Activated T-helper 9 cell treated with anti-CD3 and anti-CD28 coated beads, Interleukin-2, amount 50 U/mL, for 16 hours (primary cell): Measurements from ENCODE around the gene EXT2.

Experiments used
- DNase-seq: peaks from one replicate; pipeline ENCODE4 v3.0.0-alpha.2; 2020; ENCODE audit warnings: low read depth

Gene EXT2

GRCh38 chr11:44167046-44167445 is 71.6 kb downstream of the EXT2 start:
- DNase-seq, result no peak

DNA sequence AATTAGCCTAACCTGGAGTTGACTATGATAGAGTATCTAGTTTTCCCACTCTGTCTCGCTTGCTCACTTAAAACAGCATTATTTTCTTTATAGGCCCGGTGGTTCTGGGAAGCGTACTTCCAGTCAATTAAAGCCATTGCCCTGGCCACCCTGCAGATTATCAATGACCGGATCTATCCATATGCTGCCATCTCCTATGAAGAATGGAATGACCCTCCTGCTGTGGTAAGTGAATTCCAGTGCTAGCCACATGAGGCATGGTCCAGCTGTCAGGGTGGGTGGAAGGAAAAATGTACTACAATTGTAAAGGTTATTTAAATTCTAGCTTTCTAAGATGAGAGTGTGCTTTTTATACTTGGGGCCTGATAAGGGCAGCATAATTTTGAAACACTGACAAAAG is 76.0 kb downstream of the EXT2 start:
- DNase-seq, result no peak

DNA sequence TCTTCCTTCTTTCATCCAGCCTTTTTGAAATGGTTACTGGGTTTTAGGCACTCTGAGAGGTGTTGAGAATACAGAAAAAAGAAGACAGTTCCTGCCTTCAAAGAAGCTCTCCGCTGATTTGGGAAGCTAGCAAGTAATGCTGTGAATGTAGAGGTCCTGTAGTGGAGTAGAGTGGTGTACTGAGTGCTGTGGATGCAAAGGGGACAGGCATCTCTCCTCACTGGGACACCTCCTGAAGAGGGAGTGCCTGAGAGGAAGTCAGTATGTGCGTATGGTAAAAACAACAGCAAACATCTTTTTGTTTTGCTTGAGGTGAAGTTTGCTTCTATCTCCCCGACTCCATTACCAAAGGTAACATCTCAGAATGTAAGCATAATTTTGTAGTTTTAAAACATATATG is 77.5 kb downstream of the EXT2 start:
- DNase-seq, result no peak

GRCh38 chr11:44174842-44175241 is 79.4 kb downstream of the EXT2 start:
- DNase-seq, result no peak

- DNase-seq, result no peak
Observed at GRCh38 chr11:44176546-44177213, 81.2 kb downstream of the EXT2 start.

- DNase-seq, result no peak
Observed at GRCh38 chr11:44177905-44178304, 82.4 kb downstream of the EXT2 start.

DNA sequence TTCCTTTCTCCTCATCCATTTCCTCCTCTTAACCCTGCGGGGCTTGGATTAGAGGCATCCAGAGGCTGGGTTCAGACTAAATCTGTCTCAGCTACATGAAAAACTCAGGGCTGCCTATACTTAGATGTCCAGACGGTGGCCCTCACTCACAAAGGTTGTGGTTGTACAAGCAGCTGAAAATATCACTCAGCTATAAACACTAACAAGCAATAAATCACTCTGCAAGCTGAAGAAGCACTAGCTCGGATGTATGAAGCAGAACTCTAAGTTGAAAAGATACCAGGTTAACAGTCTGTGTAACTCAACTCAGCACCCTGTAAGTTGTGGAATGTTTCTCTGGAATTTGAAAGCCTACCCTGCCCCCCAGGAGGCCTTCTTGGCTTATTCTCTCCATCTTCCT is 82.9 kb downstream of the EXT2 start:
- no peak for DNase-seq

- DNase-seq, result no peak
Observed at GRCh38 chr11:44179173-44179572, 83.7 kb downstream of the EXT2 start.

DNA sequence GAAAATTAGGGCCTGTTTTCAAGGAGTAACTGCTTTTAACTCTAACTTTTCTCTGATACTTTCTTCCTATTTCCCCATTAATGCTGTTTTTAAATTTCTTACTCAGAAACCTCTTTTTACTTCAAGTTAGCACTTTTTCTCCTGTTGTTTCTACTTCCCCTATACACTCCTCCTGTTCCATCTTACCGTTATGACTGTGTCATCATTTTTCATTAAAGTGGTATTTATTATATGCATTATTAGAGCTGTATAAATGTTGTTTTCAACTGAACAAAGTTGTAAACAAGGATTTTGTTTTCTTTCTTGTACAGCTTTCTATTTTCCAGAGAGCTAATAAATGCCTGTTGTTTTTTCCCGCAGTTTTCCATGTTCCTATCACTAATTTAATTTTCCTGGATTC is 84.6 kb downstream of the EXT2 start:
- no peak for DNase-seq

- no peak for DNase-seq
Observed at GRCh38 chr11:44185522-44185921, 90.0 kb downstream of the EXT2 start.

GRCh38 chr11:44186321-44186930 is 90.9 kb downstream of the EXT2 start:
- DNase-seq, result no peak

GRCh38 chr11:44188643-44189042 is 93.2 kb downstream of the EXT2 start:
- DNase-seq, result no peak

- no peak for DNase-seq
Observed at GRCh38 chr11:44189986-44190882, 94.8 kb downstream of the EXT2 start.

DNA sequence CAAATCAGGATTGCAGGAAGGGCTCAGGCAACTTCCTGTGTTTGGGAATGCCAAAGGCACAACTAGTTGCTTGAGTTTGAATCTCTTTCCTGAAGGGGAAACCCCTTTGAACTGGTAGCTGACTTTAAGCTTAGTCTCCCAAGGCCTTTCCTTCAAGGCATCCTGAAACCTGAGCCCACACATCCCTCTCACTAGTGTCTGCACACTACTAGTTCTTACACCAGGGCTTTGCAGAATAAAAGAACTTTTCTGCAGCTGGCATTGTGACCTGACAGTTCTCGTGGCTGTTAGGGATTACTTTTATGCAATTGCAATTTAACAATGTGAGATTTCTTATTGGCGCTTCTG is 95.4 kb downstream of the EXT2 start:
- DNase-seq, result no peak

DNA sequence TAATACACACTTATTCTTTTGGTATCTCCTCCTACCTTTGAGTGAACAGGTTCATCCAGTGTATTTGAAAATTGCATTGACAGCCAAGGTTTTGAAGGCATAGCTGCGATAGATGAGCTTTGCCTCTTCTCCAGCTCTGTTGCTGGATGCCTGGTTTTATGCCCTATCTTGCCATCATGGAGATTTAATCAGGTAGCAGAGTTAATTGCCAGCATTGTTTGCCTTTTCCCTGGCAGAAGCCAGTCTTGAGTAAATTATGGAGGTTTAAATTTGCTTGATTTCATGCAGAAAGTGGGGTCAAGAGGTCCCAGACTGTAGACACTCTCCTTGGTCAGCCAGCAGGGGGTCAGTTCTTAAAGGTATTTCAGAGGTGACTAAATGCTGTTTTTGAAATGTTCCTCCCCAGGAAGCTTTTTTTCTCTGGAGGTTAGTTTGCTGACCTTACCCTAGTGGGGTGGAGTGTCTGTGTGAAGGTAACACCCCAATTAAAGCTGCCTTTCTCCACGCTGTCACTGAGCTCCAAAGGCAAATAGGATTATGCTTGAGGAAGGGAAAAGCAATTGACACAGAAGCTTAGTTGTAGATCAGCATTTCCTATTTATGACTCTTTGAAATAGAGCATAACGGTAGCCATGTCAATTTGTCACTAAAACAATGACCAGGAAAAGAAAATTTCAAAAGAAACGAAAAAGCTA is 96.0 kb downstream of the EXT2 start:
- no peak for DNase-seq

DNA sequence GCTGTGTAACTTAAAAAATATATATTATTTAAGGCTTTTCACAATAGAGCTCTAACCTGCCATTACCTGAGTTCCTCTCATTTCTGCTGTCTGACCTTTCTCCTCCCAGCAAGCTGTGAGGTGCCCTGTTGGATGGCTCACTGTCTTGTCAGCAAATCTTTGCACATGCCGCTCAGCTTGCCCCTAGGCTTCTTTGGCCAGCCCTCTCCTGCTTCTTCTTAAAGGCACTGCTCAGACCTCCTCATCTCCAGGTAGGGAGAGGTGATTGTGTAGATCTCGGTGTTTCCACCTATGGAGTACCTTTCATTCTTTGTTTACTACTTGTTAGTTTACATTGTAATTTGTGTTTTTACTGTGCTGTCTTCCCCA is 96.5 kb downstream of the EXT2 start:
- no peak for DNase-seq

GRCh38 chr11:44192462-44193100 is 97.1 kb downstream of the EXT2 start:
- DNase-seq, result no peak

GRCh38 chr11:44193856-44194255 is 98.4 kb downstream of the EXT2 start:
- DNase-seq, result no peak

- DNase-seq, result no peak
Observed at GRCh38 chr11:44198146-44198724, 102.8 kb downstream of the EXT2 start.

GRCh38 chr11:44199298-44199697 is 103.8 kb downstream of the EXT2 start:
- no peak for DNase-seq

- DNase-seq, result no peak
Observed at GRCh38 chr11:44199816-44200215, 104.3 kb downstream of the EXT2 start.
